Fibroblast of villous mesenchyme (primary cell): ENCODE data around the gene LBX2. TPM values are rescaled to one million over a fixed set of nuclear protein-coding genes. Genes with fewer than 3 reads are reported as not detected.

Experiments
- DNase-seq: peaks from one replicate; pipeline ENCODE4 v3.0.0-alpha.2; 2010; ENCODE audit warnings: low read depth
- H3K4me3 ChIP-seq: 2 replicates; pipeline ENCODE4 v1.5.1; 2011; ENCODE audit warnings: low read depth, mild to moderate bottlenecking, low read length
- total RNA-seq: library from RNA; depleted of rRNA; stranded (reverse); fragments of >200 nt; gene quantifications from 2 replicates; pipeline ENCODE4 v1.2.3, GENCODE V29; 2012
- TF ChIP-seq, protein P1 (sequence below): IDR thresholded peaks from 2 replicates; pipeline ENCODE4 v1.5.1; 2012; ENCODE audit warnings: low read depth, mild to moderate bottlenecking, low read length; ENCODE audit not compliant: insufficient read depth

LBX2 gene
- total RNA-seq, 1 donor: 1.3 TPM

DNA sequence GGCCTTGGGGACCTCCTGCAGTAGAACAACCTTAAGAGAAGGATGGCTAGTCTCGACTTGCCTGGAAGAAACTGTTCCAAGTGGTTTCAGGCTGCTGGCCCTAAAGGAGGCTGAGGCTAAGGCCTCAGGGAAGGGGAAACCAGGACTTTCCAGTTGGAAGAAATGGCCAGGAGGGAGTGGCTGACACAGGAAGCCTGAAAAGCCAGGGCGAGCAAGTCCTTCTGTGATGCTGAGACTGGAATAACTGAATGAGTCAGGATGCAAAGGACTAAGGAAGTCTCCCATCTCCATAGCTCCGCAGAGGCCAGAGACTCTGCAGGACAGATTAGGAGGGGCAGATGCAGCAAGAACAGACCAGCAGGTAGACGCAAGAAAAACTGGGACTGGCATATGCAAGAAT lies 37.7 kb upstream of the LBX2 start:
- TF ChIP-seq, protein P1, sequence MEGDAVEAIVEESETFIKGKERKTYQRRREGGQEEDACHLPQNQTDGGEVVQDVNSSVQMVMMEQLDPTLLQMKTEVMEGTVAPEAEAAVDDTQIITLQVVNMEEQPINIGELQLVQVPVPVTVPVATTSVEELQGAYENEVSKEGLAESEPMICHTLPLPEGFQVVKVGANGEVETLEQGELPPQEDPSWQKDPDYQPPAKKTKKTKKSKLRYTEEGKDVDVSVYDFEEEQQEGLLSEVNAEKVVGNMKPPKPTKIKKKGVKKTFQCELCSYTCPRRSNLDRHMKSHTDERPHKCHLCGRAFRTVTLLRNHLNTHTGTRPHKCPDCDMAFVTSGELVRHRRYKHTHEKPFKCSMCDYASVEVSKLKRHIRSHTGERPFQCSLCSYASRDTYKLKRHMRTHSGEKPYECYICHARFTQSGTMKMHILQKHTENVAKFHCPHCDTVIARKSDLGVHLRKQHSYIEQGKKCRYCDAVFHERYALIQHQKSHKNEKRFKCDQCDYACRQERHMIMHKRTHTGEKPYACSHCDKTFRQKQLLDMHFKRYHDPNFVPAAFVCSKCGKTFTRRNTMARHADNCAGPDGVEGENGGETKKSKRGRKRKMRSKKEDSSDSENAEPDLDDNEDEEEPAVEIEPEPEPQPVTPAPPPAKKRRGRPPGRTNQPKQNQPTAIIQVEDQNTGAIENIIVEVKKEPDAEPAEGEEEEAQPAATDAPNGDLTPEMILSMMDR: no peak
- no peak for DNase-seq
- no peak overlapping the region for H3K4me3 ChIP-seq

- TF ChIP-seq, protein P1: no peak
- no peak for DNase-seq
- H3K4me3 ChIP-seq: no peak overlapping the region
These were observed 37.0 kb upstream of the LBX2 start for GRCh38 chr2:74536166-74536950.

DNA sequence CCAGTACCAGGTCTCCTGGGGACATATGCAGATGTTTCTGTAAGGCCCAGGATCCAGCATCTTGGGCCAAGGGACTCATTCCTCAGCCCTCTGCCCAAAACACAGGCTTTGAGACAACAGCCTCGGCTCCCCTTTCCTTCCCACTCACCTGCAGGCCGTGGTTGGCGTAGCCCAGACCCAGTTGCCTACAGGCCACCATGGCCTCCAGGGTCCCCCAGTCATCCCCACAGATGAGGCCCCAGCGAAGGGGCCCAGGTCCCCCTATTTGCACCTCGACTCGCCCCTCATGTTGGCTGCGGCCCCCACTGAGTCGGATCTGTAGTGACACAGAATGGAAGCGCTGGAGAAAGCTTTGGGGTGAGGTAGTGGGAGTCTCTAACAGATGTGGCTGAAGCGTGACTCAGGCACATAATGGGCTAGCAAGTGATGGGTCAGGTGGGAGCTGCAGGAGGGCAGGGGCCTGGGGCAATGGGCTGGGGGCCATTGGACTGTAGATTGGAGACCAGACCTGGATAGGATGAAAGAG lies 36.1 kb upstream of the LBX2 start:
- TF ChIP-seq, protein P1: no peak
- DNase-seq: no peak
- no peak overlapping the region for H3K4me3 ChIP-seq

DNA sequence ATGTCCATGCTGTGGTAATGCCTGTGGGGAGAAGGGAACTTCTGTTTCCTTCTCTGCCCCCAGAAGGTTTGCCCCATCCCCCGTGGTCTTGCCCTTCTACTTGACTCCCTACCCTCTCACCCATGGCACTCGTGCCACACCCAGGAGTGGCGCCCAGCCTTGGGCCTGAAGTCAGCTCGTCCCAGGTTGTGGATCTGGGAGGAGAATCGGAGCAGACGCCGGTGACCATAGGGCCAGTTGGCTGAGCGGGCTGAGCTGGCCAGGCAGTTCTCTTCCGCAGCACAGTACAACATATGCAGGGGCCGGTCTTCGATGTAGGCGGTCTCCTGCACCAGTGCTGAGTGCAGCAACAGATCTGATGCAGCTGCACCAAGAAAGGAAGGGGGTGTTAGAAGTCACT lies 35.0 kb upstream of the LBX2 start:
- no peak for DNase-seq
- H3K4me3 ChIP-seq: no peak overlapping the region
- TF ChIP-seq, protein P1: no peak

DNA sequence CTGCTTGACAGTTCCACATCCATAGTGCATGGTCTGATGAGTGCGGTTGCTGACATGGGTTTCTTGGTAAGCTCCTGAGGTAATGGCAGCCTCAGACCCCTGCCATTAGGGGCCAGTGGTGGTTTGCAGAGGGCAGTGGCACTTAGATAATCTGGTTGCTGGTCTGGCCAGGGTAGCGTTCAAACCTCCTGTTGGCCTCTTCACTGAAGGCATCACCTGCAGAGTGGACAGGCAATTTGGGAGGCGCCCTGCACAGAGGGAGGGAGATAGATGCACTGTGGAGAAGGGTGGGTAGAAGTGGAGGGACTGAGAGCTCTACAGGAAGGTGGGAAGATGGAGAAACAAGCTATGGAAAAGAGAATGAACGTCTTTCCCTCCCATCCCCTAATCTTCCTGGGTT lies 34.1 kb upstream of the LBX2 start:
- H3K4me3 ChIP-seq: no peak overlapping the region
- no peak for DNase-seq
- TF ChIP-seq, protein P1: no peak

GRCh38 chr2:74532222-74532621 lies 32.8 kb upstream of the LBX2 start:
- TF ChIP-seq, protein P1: peak; percentile 22
- DNase-seq: peak; percentile 52
- no peak overlapping the region for H3K4me3 ChIP-seq

DNA sequence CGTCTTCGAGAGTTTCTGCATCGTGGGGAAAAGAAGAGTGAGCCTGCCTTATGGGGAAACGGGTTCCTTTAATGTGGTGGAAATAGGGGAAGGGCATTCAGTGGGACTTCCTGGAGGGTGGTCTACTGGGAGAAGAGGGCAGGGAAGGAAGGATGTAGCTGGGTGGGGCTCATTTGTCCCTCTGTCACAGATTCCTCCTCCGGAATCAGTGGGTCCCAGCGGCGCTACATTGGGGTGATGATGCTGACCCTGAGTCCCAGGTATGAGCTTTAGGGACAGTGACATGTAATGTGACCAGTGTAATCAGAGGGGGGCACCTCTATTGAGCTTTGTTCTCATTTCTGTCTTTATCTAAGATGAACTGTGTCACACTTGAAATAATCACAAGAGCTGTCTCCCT lies 32.3 kb upstream of the LBX2 start:
- no peak overlapping the region for H3K4me3 ChIP-seq
- DNase-seq: no peak
- TF ChIP-seq, protein P1: no peak
